HepG2 (cell line): Measurements from ENCODE around the gene IGF2BP3. TPM values are rescaled to one million over a fixed set of nuclear protein-coding genes. Genes with fewer than 3 reads are reported as not detected.

ENCODE experiments used
- ATAC-seq: fragments of 200-7000 bp; cut with Tn5 transposase; 3 replicates; pipeline ENCODE4 v1.9.1; 2020; ENCODE audit warnings: mild to moderate bottlenecking, moderate library complexity
- BruUV-seq: library from RNA; stranded (reverse); fragments of 400-500 nt; replicated peaks from 2 replicates; lab custom pipeline; 2021; lab: Mats Ljungman, UMichigan
- CTCF ChIA-PET: fragments of 300-600 bp; formaldehyde crosslinking; extraction: SDS; loops from one replicate; lab custom pipeline; 2021; ENCODE audit warnings: low total read pairs, inconsistent platforms, low intra/inter-chr PET ratio; lab: Yijun Ruan, JAX
- POLR2A ChIA-PET: fragments of 350-600 bp; sonication (Branson Sonifier 250); formaldehyde crosslinking; loops from one replicate; lab custom pipeline; 2020; ENCODE audit warnings: antibody characterized with exemption, inconsistent platforms; lab: Yijun Ruan, JAX
- DNase-seq: peaks from one replicate; pipeline ENCODE4 v3.0.0-alpha.2; 2015; ENCODE audit warnings: low spot score
- FAIRE-seq: peaks from 3 replicates; lab custom pipeline; 2011; peaks lifted over from hg19 to GRCh38; lab: Jason Lieb, UNC
- H2AFZ ChIP-seq: one replicate; pipeline ENCODE4 v1.6.1; 2011; ENCODE audit warnings: low read length, inconsistent platforms
- H3K27ac ChIP-seq: fragments of 300-600 bp; 3 replicates; pipeline ENCODE4 v1.8.0; 2011; ENCODE audit warnings: mixed run types, mild to moderate bottlenecking, mixed read lengths, low read length, inconsistent platforms; ENCODE audit not compliant: insufficient read depth; ENCODE audit errors: extremely low read length
- H3K27me3 ChIP-seq, 2 experiments: fragments of 200-600 bp in 1 of 2; 2 replicates in 1 of 2; 3 replicates in 1 of 2; pipeline versions ENCODE4 v1.6.0 to v1.8.0; 2011; ENCODE audit warnings: low read length in 2 of 2, mild to moderate bottlenecking in 2 of 2, moderate library complexity in 2 of 2, inconsistent platforms in 1 of 2; ENCODE audit not compliant: insufficient read depth in 2 of 2, control insufficient read depth in 1 of 2
- H3K36me3 ChIP-seq, 2 experiments: fragments of 200-600 bp in 1 of 2; replicated peaks in 1 of 2; 2 replicates in 1 of 2; 3 replicates in 1 of 2; pipeline versions ENCODE4 v1.5.1 to v1.8.0; 2011; ENCODE audit warnings: low read length in 2 of 2, inconsistent platforms in 1 of 2; ENCODE audit not compliant: insufficient read depth in 2 of 2, control insufficient read depth in 1 of 2
- H3K4me1 ChIP-seq: 2 replicates; pipeline ENCODE4 v1.5.1; 2012; ENCODE audit warnings: low read length, inconsistent platforms; ENCODE audit not compliant: insufficient read depth
- H3K4me2 ChIP-seq: 2 replicates; pipeline ENCODE4 v1.6.0; 2011; ENCODE audit warnings: low read depth, low read length, inconsistent platforms
- H3K4me3 ChIP-seq, 3 experiments: fragments of 200-600 bp in 1 of 3; sonication (generic), shearing (Covaris generic) in 1 of 3; replicated peaks in 1 of 3; 2 replicates each; pipeline ENCODE4 v1.5.1; 2011 to 2016; ENCODE audit warnings: low read length in 3 of 3, inconsistent platforms in 2 of 3, low read depth in 2 of 3, mild to moderate bottlenecking in 2 of 3, control low read depth in 1 of 3, mixed read lengths in 1 of 3; ENCODE audit not compliant: insufficient read depth in 1 of 3
- H3K79me2 ChIP-seq: one replicate; pipeline ENCODE4 v1.6.1; 2011; ENCODE audit warnings: low read length, inconsistent platforms; ENCODE audit not compliant: insufficient read depth
- H3K9ac ChIP-seq: 2 replicates; pipeline ENCODE4 v1.6.0; 2011; ENCODE audit warnings: mild to moderate bottlenecking, low read depth, low read length, inconsistent platforms; ENCODE audit not compliant: insufficient read depth
- H3K9me3 ChIP-seq: 2 replicates; pipeline ENCODE4 v1.5.1; 2012; ENCODE audit warnings: mild to moderate bottlenecking, low read length
- H4K20me1 ChIP-seq: 2 replicates; pipeline ENCODE4 v1.6.0; 2011; ENCODE audit warnings: inconsistent platforms, mild to moderate bottlenecking, low read length, moderate library complexity; ENCODE audit not compliant: insufficient read depth
- CBX2 ChIP-seq, 2 experiments: fragments of 200-600 bp in 1 of 2; sonication (generic); formaldehyde crosslinking in 1 of 2; IDR thresholded peaks; 2 replicates each; pipeline versions ENCODE4 v1.7.0 to v1.8.1; 2018 to 2022; ENCODE audit warnings: low read depth in 2 of 2, low read length in 1 of 2, mild to moderate bottlenecking in 1 of 2, missing genetic modification reagents in 1 of 2
- E2F1 ChIP-seq: sonication (generic); formaldehyde crosslinking; IDR thresholded peaks from 2 replicates; pipeline ENCODE4 v1.5.0; 2020; ENCODE audit warnings: missing genetic modification reagents
- HMGXB4 ChIP-seq, 2 experiments: sonication (generic) in 1 of 2; formaldehyde crosslinking in 1 of 2; IDR thresholded peaks; 2 replicates each; pipeline versions ENCODE4 v1.4.0 to v1.6.1; 2018 to 2020; ENCODE audit warnings: missing genetic modification reagents in 2 of 2, borderline replicate concordance in 1 of 2, low read depth in 1 of 2, mild to moderate bottlenecking in 1 of 2, missing biosample characterization in 1 of 2
- MAFF ChIP-seq: IDR thresholded peaks from 2 replicates; pipeline ENCODE4 v1.6.1; 2011; ENCODE audit warnings: low read depth, low read length, improper control_type of control experiment
- MTF2 ChIP-seq: sonication (generic); formaldehyde crosslinking; IDR thresholded peaks from 2 replicates; pipeline ENCODE4 v1.5.0; 2020; ENCODE audit warnings: missing genetic modification reagents, borderline replicate concordance
- SCMH1 ChIP-seq: sonication (generic); formaldehyde crosslinking; IDR thresholded peaks from 2 replicates; pipeline ENCODE4 v1.9.0; 2021; ENCODE audit warnings: missing genetic modification reagents, mild to moderate bottlenecking, borderline replicate concordance
- SKI ChIP-seq: fragments of 450-650 bp; IDR thresholded peaks from one replicate; pipeline ENCODE4 v1.6.1; 2018; ENCODE audit warnings: mild to moderate bottlenecking; ENCODE audit not compliant: partially characterized antibody
- SKIL ChIP-seq: sonication (generic); formaldehyde crosslinking; IDR thresholded peaks from 2 replicates; pipeline ENCODE4 v1.8.0; 2022; ENCODE audit warnings: missing genetic modification reagents, mild to moderate bottlenecking, moderate library complexity, borderline replicate concordance
- ZBTB44 ChIP-seq: sonication (generic); formaldehyde crosslinking; IDR thresholded peaks from 2 replicates; pipeline ENCODE4 v1.4.0; 2020; ENCODE audit warnings: missing genetic modification reagents
- ZNF331 ChIP-seq: sonication (generic); formaldehyde crosslinking; IDR thresholded peaks from 2 replicates; pipeline ENCODE4 v1.4.0; 2020; ENCODE audit warnings: missing genetic modification reagents
- ZNF512 ChIP-seq: sonication (generic); formaldehyde crosslinking; IDR thresholded peaks from 2 replicates; pipeline ENCODE4 v1.4.0; 2020; ENCODE audit warnings: mild to moderate bottlenecking, missing genetic modification reagents
- WGBS: methylation state at CpG from one replicate; pipeline ENCODE4 v1.1.6; 2017; ENCODE audit warnings: low lambda C conversion rate; 5-methylcytosine and 5-hydroxymethylcytosine counted together
- in situ Hi-C: cut with HindIII; loops from 2 replicates; pipeline ENCODE4 v1.10.0; 2017; ENCODE audit warnings: low pct_unique_long_range_greater_than_20kb; ENCODE audit not compliant: extremely low pct_ligation_motif_present
- intact Hi-C: fragments of 100-400 bp; cut with micrococcal nuclease; formaldehyde crosslinking; loops from one replicate; pipeline ENCODE4 v1.10.0; 2022; ENCODE audit not compliant: unreplicated experiment
- polyA plus RNA-seq, 8 experiments: library from polyadenylated mRNA; depleted of rRNA in 3 of 8; stranded (reverse) in 7 of 8; unstranded in 1 of 8; fragments of >200 nt; fragmentation: Illumina TruSeq in 4 of 8; extraction: Trizol in 4 of 8; gene quantifications; 2 replicates each; pipeline versions ENCODE4 v1.2.1 to v1.2.3, GENCODE V29; 2011 to 2016; ENCODE audit warnings: low read depth in 4 of 8, missing spikeins in 1 of 8, mixed read lengths in 1 of 8; ENCODE audit not compliant: insufficient read depth in 1 of 8
- total RNA-seq, 5 experiments: library from RNA; depleted of rRNA; stranded (reverse); fragments of >200 nt; fragmentation: Illumina TruSeq; extraction: Trizol; gene quantifications; 2 replicates each; pipeline ENCODE4 v1.2.3, GENCODE V29; 2016; ENCODE audit warnings: low read depth in 1 of 5

Gene IGF2BP3
- total and polyA plus RNA-seq, 2 of the 13 experiments (the other 11 are each of a cell fraction or from before 2014, with no cell fraction given): 37.7 to 39.5 TPM

- POLR2A ChIA-PET: no interaction called here
- Histone ChIP-seq H4K20me1 (no peaks in the 10 kb centered on the region), H3K4me3 (no peak overlapping the region), H3K27ac (no peak overlapping the region), H2AFZ (no peak overlapping the region), H3K79me2 (peaks cover 3% of the 10 kb centered on the region), H3K4me1 (peaks cover 12% of the 10 kb centered on the region; the same call in 1 of the 2 replicates), H3K4me2 (no peak overlapping the region), H3K36me3 (no peaks in the 10 kb centered on the region), H3K9me3 (no peaks in the 10 kb centered on the region), H3K9ac (no peak overlapping the region), H3K27me3 (no peaks in the 10 kb centered on the region)
- in situ Hi-C loops: no loop called here
- CTCF ChIA-PET: no interaction called here
- no TSS peak for BruUV-seq
- ATAC-seq (no peak), DNase-seq (no peak), FAIRE-seq (no peak)
- 90% methylated on average over 4 of the region's 4 CpGs for WGBS
- intact Hi-C loops: no loop called here
- TF ChIP-seq SKI (no peak), CBX2 (IDR thresholded peaks at IDR 0.05; ENCODE audit: low read depth, low read length) (no peak), CBX2 (CRISPR knock-in tag; IDR thresholded peaks at IDR 0.05; ENCODE audit: low read depth) (no peak), SKIL (CRISPR knock-in tag) (no peak), SCMH1 (CRISPR knock-in tag) (no peak), MAFF (peak; percentile 58), E2F1 (CRISPR knock-in tag) (no peak), ZNF512 (CRISPR knock-in tag) (no peak), HMGXB4 (CRISPR knock-in tag; IDR thresholded peaks at IDR 0.05; ENCODE audit: borderline replicate concordance in 1 of 2, low read depth in 1 of 2) (no peak), ZBTB44 (CRISPR knock-in tag) (no peak), ZNF331 (no peak), MTF2 (no peak)
Measured at GRCh38 chr7:23482686-23483085, 12.4 kb upstream of the IGF2BP3 start.
